ENCODE results near the gene PRRG2. TPM values are rescaled to one million over a fixed set of nuclear protein-coding genes. Genes with fewer than 3 reads are reported as not detected.

Gene PRRG2
- total RNA-seq, 6 experiments from 2014 or later: 2.5 to 5.9 (median 3.1) TPM

- intact Hi-C loops (cut with DNase I): loop anchor here in 1 of 2 donors (10.0 kb wide), 1 partner anchor 114 kb away; the partner anchor contains the start of gene ADM5
These were observed 10.0 kb upstream of the PRRG2 start for GRCh38 chr19:49570997-49571676.

GRCh38 chr19:49573009-49573408 lies 8.1 kb upstream of the PRRG2 start:
- Histone ChIP-seq H3K4me3 (no peak overlapping the region), H3K36me3 (peaks cover 0 to 12% (median 0%) of the 10 kb centered on the region in 4 donors), H3K27me3 (no peaks in the 10 kb centered on the region), H3K4me1 (peaks cover 0 to 13% (median 5%) of the 10 kb centered on the region in 4 donors), H3K9me3 (no peaks in the 10 kb centered on the region), H3K27ac (no peak overlapping the region)
- 80% methylated on average over 1 of the region's 7 CpGs for WGBS (ENCODE audit: insufficient coverage, low coverage, low lambda C conversion rate, missing lambda C conversion rate)
- TF ChIP-seq CTCF (IDR thresholded peaks at IDR 0.05) (no peak), POLR2A (IDR thresholded peaks at IDR 0.05) (no peak)
- no peak for ATAC-seq
- intact Hi-C loops (cut with DNase I): loop anchor here in 1 of 2 donors (10.0 kb wide), 1 partner anchor 112 kb away; the partner anchor contains the start of gene ADM5
- DNase-seq: no peak

More at GRCh38 chr19:49570997-49571676, 10.0 kb upstream of the PRRG2 start:
- peak; percentile 73 to 89 (median 86) for ATAC-seq
- H3K4me1 ChIP-seq: peaks cover 0 to 13% (median 5%) of the 10 kb centered on the region in 4 donors
- H3K27ac ChIP-seq: peak overlapping the region in 1 of 3 donors; percentile 10
- TF ChIP-seq CTCF (IDR thresholded peaks at IDR 0.05) (peak; percentile 7 to 46 (median 40)), POLR2A (IDR thresholded peaks at IDR 0.05) (no peak)
- no peak overlapping the region for H3K4me3 ChIP-seq
- peak in 1 of 3 donors; percentile 35 for DNase-seq
- H3K36me3 ChIP-seq: peaks cover 0 to 9% (median 0%) of the 10 kb centered on the region in 4 donors
- WGBS (ENCODE audit: insufficient coverage, low coverage, low lambda C conversion rate, missing lambda C conversion rate): 46% methylated on average over 11 of the region's 11 CpGs
- no peaks in the 10 kb centered on the region for H3K27me3 ChIP-seq
- no peaks in the 10 kb centered on the region for H3K9me3 ChIP-seq

GRCh38 chr19:49573425-49573824 lies 7.7 kb upstream of the PRRG2 start:
- Histone ChIP-seq H3K9me3 (no peaks in the 10 kb centered on the region), H3K27ac (no peak overlapping the region), H3K4me3 (no peak overlapping the region), H3K27me3 (no peaks in the 10 kb centered on the region), H3K36me3 (peaks cover 0 to 12% (median 0%) of the 10 kb centered on the region in 4 donors), H3K4me1 (peaks cover 0 to 13% (median 5%) of the 10 kb centered on the region in 4 donors)
- WGBS (ENCODE audit: insufficient coverage, low coverage, low lambda C conversion rate, missing lambda C conversion rate): 80% methylated on average over 2 of the region's 3 CpGs
- intact Hi-C loops (cut with DNase I): loop anchor here in 1 of 2 donors (10.0 kb wide), 1 partner anchor 111 kb away; the partner anchor contains the start of gene ADM5
- ATAC-seq (no peak), DNase-seq (no peak)
- TF ChIP-seq CTCF (IDR thresholded peaks at IDR 0.05) (no peak), POLR2A (IDR thresholded peaks at IDR 0.05) (no peak)

- Histone ChIP-seq H3K4me1 (peaks cover 0 to 17% (median 8%) of the 10 kb centered on the region in 4 donors), H3K9me3 (no peaks in the 10 kb centered on the region), H3K4me3 (no peak overlapping the region), H3K36me3 (peaks cover 0 to 12% (median 0%) of the 10 kb centered on the region in 4 donors), H3K27me3 (no peaks in the 10 kb centered on the region), H3K27ac (no peak overlapping the region)
- no peak for ATAC-seq
- DNase-seq: no peak
- no CpG with 5 or more reads among the region's 2 CpGs for WGBS (ENCODE audit: insufficient coverage, low coverage, low lambda C conversion rate, missing lambda C conversion rate)
- intact Hi-C loops (cut with DNase I): loop anchor here in 1 of 2 donors (10.0 kb wide), 1 partner anchor 111 kb away; the partner anchor contains the start of gene ADM5
- TF ChIP-seq CTCF (IDR thresholded peaks at IDR 0.05) (no peak), POLR2A (IDR thresholded peaks at IDR 0.05) (no peak)
These were observed 6.8 kb upstream of the PRRG2 start for GRCh38 chr19:49574206-49574755.
